Psoas muscle (tissue), 8 donors: ENCODE measurements around the gene HOXB1. TPM values are rescaled to one million over a fixed set of nuclear protein-coding genes. Genes with fewer than 3 reads are reported as not detected.
A peak's percentile ranks its signal among the peaks of the same experiment; 100 is the strongest.

Source experiments
- ATAC-seq, 4 donors: fragments of 200-7000 bp; cut with Tn5 transposase; one replicate each; pipeline ENCODE4 v1.9.1; 2020; ENCODE audit warnings: moderate library complexity in 3 of 4, mild to moderate bottlenecking in 2 of 4
- DNase-seq, 2 donors: peaks; one replicate each; pipeline ENCODE4 v3.0.0-alpha.2; 2020
- H3K27ac ChIP-seq: fragments of 200-600 bp; one replicate; pipeline ENCODE4 v1.8.0; 2022
- H3K27me3 ChIP-seq, 3 donors: fragments of 200-600 bp in 1 of 3; one replicate each; pipeline versions ENCODE4 v1.6.1 to v1.8.0; 2013 to 2022; ENCODE audit warnings: low read length in 2 of 3, mild to moderate bottlenecking in 2 of 3, moderate library complexity in 1 of 3; ENCODE audit not compliant: insufficient read depth in 3 of 3
- H3K36me3 ChIP-seq, 2 donors: fragments of 200-600 bp in 1 of 2; one replicate each; pipeline versions ENCODE4 v1.6.1 to v1.8.0; 2013 to 2022; ENCODE audit warnings: low read depth in 1 of 2, mild to moderate bottlenecking in 1 of 2, moderate library complexity in 1 of 2; ENCODE audit not compliant: insufficient read depth in 1 of 2
- H3K4me1 ChIP-seq: fragments of 200-600 bp; one replicate; pipeline ENCODE4 v1.8.0; 2022
- H3K4me3 ChIP-seq: fragments of 200-600 bp; one replicate; pipeline ENCODE4 v1.8.0; 2022; ENCODE audit warnings: mild to moderate bottlenecking
- H3K9me3 ChIP-seq: fragments of 200-600 bp; one replicate; pipeline ENCODE4 v1.8.0; 2022
- WGBS, 3 donors: extraction: QIAGEN DNeasy Blood & Tissue Kit; methylation state at CpG; one replicate each; pipeline versions ENCODE4 v1.1.6 to v1.1.7; 2013; 5-methylcytosine and 5-hydroxymethylcytosine counted together
- intact Hi-C, 2 donors: fragments of 100-400 bp; cut with DNase I; formaldehyde crosslinking; loops; one replicate each; pipeline versions ENCODE4 v1.11.0 to v1.14.2; 2022
- polyA plus RNA-seq, 3 donors: library from polyadenylated mRNA; stranded (reverse); fragments of 200-250 nt; gene quantifications; one replicate each; pipeline ENCODE4 v1.2.3, GENCODE V29; 2013
- total RNA-seq, 4 donors: library from RNA; stranded (reverse); fragmentation: NEBNext Ultra II Directional in 2 of 4; extraction: Animal tissue kit (Norgen Biotek cat#: 25700) in 2 of 4; gene quantifications; one replicate each; pipeline versions ENCODE4 v1.2.1 to v1.2.4, GENCODE V29; 2021 to 2023
- TF ChIP-seq, protein P1 (sequence below): fragments of 200-600 bp; IDR thresholded peaks from one replicate; pipeline ENCODE4 v1.8.0; 2022; ENCODE audit warnings: antibody characterized with exemption
- donor health status: healthy with polysubstance abuse.
- donor health status: DM: no; HTN: no; CAD: no; lungs with moderate emphysema.
- donor health status: Bipolar disorder and iron deficiency.
- donor health status: healthy.
- donor health status: DM: yes; HTN: yes; CAD: no.
- donor health status: DM: no; HTN: no; CAD: no.
- donor health status: DM: no; HTN: no; CAD: no.
- donor health status: DM: yes; HTN: yes; CAD: no.

HOXB1 gene
- total and polyA plus RNA-seq, 7 donors: not detected

DNA sequence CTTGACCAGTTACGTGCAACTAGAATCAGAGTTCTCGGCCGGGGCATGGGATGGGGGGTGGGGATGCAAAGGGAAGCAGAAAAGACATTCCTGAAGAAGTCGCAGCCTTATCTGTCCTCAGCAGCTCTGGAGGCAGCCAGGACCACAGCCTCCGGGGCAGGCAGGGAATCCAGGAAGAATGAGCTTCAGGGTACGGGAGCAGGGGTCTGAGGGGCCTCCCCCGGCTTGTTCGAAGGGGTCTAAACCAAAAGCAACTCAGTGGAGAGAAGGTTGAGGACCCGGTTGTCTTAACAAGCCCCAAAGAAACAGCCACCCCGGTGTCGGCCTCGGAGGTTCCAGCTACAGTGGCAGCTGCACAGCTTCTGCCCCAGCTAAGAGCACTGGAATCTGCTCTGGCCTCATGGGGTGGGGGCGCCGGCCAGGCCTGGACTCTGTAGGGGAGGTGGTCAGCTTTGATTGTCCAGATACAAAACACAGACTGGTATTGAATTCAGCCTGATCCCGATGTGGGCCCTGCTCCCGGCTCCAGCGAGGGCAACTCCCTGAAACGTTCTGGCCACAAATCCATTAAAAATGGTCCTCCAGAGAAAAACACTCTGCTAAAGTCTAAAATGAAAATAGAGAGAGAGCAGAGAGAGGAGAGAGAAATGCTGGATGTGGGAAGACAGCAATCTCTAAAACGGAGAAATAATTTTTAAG is 39.7 kb upstream of the HOXB1 start:
- peaks cover 4 to 66% (median 15%) of the 10 kb centered on the region in 3 donors for H3K27me3 ChIP-seq
- intact Hi-C loops: no loop called here
- no peaks in the 10 kb centered on the region for H3K9me3 ChIP-seq
- no peaks in the 10 kb centered on the region for H3K4me1 ChIP-seq
- H3K27ac ChIP-seq: peak overlapping the region; percentile 14
- peak in 1 of 4 donors; percentile 24 for ATAC-seq
- TF ChIP-seq, protein P1, sequence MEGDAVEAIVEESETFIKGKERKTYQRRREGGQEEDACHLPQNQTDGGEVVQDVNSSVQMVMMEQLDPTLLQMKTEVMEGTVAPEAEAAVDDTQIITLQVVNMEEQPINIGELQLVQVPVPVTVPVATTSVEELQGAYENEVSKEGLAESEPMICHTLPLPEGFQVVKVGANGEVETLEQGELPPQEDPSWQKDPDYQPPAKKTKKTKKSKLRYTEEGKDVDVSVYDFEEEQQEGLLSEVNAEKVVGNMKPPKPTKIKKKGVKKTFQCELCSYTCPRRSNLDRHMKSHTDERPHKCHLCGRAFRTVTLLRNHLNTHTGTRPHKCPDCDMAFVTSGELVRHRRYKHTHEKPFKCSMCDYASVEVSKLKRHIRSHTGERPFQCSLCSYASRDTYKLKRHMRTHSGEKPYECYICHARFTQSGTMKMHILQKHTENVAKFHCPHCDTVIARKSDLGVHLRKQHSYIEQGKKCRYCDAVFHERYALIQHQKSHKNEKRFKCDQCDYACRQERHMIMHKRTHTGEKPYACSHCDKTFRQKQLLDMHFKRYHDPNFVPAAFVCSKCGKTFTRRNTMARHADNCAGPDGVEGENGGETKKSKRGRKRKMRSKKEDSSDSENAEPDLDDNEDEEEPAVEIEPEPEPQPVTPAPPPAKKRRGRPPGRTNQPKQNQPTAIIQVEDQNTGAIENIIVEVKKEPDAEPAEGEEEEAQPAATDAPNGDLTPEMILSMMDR: no peak
- no peaks in the 10 kb centered on the region for H3K36me3 ChIP-seq
- peak overlapping the region; percentile 19 for H3K4me3 ChIP-seq
- WGBS, 3 donors: 34 to 42% (median 37%) methylated on average over 19 of the region's 19 CpGs
- no peak for DNase-seq

DNA sequence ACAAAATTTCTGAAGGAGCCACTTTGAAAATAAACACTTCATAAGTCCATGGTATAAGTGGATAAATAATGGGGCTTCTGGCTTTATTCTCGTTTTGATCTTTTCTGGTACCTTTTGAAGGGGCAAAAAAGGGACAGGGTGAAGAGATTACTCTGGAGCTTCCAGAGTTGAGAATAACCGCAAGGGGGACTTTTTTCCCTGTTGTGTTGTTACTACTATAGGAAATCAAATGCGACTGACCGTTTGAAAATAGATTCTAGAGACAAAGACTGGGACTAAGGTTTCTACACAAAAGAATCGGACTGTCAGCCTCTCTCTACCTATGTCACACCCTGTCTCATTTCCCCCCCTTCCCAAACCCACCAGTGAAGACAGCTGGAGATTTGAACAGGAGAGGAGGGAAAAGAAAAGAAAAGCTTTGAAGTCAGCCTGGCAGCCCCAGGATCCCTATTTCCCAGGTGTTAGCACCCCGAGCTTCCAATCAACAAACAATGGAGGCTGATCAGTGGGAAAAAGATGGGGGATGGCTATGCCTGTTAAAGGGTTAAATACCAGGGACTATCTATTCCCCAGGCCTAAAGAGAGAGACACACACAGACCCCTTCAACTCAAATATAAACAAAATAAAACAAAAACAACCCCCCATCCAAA is 39.0 kb upstream of the HOXB1 start:
- TF ChIP-seq, protein P1: no peak
- peak overlapping the region; percentile 14 for H3K27ac ChIP-seq
- 54 to 64% (median 57%) methylated on average over 6 of the region's 6 CpGs for WGBS, 3 donors

DNA sequence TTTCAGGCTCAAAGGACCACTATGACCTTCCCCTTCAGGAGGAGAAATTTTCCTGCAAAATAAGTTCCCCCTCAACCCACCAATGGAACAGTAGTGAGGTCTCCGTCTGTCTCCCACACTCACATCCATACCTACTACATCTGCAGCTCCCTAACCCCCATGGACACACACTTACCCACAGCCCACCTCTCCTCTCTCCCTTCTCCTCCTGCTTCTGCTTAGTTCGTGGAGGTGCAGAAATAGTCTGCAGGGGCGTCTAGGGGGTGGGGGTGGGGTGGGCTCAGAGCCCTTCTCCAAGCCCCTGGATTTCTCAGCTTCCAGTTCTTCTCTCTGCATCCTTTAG is 38.4 kb upstream of the HOXB1 start:
- 20 to 46% (median 34%) methylated on average over 3 of the region's 3 CpGs for WGBS, 3 donors
- TF ChIP-seq, protein P1: no peak
- H3K27ac ChIP-seq: no peak overlapping the region
- ATAC-seq (no peak), DNase-seq (no peak)
- intact Hi-C loops: no loop called here
- H3K36me3 ChIP-seq: no peaks in the 10 kb centered on the region
- no peaks in the 10 kb centered on the region for H3K4me1 ChIP-seq
- H3K4me3 ChIP-seq: no peak overlapping the region
- no peaks in the 10 kb centered on the region for H3K9me3 ChIP-seq
- H3K27me3 ChIP-seq: peaks cover 4 to 64% (median 11%) of the 10 kb centered on the region in 3 donors

More for the DNA sequence above, 39.0 kb upstream of the HOXB1 start:
- H3K4me1 ChIP-seq: no peaks in the 10 kb centered on the region
- ATAC-seq: no peak
- H3K27me3 ChIP-seq: peaks cover 4 to 66% (median 15%) of the 10 kb centered on the region in 3 donors
- no peak for DNase-seq
- peak overlapping the region; percentile 19 for H3K4me3 ChIP-seq
- H3K9me3 ChIP-seq: no peaks in the 10 kb centered on the region
- H3K36me3 ChIP-seq: no peaks in the 10 kb centered on the region
- intact Hi-C loops: no loop called here

DNA sequence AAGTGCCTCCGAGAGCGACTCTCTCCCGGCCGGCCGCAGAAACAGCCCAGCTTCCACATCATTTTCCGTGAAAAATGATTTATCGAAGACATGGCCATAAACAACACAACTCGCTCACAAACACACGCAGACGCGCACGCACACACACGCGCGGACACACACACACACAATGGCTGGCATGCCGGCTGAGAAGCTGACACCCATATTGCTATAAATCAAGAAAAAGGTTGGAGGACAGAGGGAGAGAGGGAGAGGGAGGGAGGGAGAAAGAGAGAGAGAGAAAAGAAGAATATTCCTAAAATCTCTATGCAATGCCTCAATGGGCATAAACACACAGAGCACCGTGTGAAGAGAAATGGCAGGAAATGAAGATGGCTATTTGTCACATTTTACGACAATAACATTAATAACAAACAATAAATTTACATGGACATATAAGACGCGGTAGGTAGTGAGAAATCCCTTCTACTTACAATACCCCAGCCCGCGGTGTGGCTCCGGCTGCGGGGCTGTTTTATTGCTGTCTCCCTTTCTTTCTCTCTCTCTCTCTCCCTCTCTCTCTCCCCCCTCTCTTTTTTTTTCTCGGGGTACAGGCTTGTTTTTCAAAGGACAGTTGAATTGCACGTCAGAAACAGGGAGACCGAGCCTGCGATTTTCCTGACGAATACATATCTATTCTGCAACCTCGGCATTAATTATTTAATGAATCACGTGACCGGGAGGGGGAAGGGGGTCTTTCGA is 37.9 kb upstream of the HOXB1 start:
- H3K27me3 ChIP-seq: peaks cover 4 to 64% (median 10%) of the 10 kb centered on the region in 3 donors
- H3K27ac ChIP-seq: peak overlapping the region; percentile 18
- peak overlapping the region; percentile 33 for H3K4me3 ChIP-seq
- no peaks in the 10 kb centered on the region for H3K9me3 ChIP-seq
- ATAC-seq (no peak), DNase-seq (no peak)
- no peaks in the 10 kb centered on the region for H3K4me1 ChIP-seq
- TF ChIP-seq, protein P1: no peak
- WGBS, 3 donors: 31 to 38% (median 33%) methylated on average over 33 of the region's 33 CpGs
- no peaks in the 10 kb centered on the region for H3K36me3 ChIP-seq
- intact Hi-C loops: no loop called here
